ENCODE measurements around the gene SPEM3.

The SPEM3 gene

DNA sequence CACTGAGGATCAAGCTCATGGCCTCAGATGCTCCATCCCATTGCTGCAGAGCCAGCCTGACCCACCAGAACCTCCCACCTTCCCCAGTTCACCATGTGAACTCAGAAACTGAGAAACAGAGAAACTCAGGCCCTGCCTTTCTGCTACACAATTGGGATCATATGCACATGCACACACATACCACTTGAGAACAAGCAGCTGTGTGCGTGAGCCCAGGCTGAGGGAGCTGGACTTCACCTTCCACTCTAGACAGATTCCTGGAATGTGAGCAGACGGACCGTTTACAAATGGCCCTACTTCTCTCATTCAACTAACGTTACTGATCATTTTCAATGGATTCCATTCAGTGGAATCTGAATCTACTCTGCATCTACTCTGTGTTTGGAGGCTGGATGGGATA is 5.0 kb upstream of the SPEM3 start:
- no peak for DNase-seq

DNA sequence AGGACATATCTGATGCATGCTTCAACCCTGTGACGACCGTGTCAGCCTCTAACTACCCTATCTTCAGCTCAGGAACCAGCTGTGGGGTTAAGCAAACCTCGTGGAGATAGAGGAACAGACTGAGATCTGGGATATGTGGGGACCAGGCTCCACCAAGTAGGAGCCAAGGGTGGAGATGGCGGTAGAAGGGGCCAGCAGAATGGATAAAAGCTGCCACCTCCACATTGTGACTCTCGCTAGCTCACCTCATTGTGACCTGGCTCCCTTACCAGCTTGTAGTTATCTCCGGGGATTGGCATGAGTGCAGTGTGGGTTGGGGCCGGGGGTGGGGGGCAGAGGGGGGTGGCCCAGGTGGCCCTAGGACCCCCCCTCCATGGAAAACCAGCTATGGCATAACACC is 3.3 kb upstream of the SPEM3 start, which contains the start of gene SPEM2:
TSS of gene SPEM2 (plus strand) at position 301 of the 400 bp plus-strand sequence. CDS start at position 374, 73 bp downstream.
- no peak for DNase-seq

DNA sequence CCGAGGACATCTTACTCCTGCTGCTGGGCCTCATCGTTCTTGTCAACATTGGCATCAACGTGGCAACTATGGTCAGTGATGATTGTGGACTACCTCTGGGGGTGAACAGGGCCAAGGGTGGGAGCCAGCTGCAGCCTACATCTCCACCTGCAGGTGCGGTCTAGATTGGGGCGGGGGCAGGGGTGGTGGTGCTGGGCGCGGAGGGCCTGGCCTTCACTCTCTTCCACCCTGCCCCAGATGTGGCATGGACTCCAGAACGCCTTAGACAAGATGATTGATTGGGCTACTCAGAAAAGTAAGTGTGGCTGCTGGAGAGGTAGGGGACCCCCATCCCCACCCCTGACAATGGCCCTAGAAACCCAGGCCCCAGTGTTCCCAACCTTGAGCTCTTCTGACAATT is 2.9 kb upstream of the SPEM3 start:
- no peak for DNase-seq

DNA sequence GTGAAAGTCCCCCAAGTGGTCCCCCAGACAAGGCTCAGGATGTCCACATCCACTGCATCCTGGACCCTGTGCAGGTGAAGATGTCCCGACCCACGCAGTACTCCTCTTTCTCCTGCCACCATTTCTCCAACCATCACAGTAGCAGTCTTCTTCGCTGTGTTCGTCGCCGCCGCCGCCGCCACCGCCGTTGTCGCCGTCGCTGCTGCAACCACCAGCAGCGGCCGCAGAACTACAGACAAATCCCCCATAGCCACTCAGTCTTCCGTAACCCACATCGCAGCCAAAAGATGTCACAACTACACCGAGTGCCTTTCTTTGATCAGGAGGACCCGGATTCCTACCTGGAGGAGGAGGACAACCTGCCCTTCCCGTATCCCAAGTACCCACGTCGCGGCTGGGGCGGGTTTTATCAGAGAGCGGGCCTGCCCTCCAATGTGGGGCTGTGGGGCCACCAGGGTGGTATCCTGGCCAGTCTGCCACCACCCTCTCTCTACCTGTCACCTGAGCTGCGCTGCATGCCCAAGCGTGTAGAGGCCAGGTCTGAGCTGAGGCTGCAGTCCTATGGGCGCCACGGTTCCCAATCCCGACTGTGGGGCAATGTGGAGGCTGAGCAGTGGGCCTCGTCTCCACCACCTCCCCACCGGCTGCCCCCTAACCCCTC is 2.3 kb upstream of the SPEM3 start:
- DNase-seq = no peak

DNA sequence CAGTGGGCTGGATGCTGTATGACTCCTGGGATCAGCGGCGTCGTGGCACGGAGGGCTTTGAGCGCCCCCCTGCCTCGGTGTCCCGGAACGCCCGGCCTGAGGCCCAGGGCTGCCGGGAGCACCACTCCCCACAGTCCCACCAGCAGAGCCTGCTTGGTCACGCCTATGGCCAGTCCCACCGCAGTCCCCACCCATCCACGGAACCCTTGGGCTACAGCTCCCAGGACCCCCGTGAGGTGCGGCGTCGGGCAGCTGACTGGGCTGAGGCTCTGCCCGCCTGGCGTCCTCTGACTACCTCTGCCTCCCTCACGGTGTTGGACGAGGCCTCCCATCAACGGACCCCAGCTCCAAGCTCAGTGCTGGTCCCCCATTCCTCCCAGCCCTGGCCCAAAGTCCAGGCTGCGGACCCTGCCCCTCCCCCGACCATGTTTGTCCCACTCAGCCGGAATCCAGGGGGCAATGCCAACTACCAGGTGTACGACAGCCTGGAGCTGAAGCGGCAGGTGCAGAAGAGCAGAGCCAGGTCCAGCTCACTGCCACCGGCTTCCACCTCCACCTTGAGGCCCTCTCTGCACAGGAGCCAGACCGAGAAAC is 1.7 kb upstream of the SPEM3 start:
- no peak for DNase-seq

DNA sequence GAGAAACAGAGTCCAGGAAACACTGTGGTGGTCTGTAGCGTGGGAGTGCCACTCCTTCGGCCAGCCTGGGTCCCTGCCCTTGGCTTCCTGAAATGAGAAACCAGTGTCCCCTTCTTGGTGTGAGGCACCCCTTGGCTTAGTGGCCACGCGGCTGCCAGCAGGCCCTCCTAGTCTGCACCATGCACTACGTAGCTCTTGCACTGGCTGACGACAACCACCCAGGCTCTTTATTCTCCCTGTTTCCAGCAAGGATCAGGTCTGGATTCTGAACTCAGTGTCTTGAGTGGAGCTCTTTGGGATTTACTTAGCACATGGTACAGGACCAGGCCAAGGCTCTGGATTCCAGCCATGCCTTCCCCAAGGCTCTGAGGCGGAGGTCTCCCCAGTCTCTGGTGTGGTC is 1.1 kb upstream of the SPEM3 start:
- DNase-seq = no peak

DNA sequence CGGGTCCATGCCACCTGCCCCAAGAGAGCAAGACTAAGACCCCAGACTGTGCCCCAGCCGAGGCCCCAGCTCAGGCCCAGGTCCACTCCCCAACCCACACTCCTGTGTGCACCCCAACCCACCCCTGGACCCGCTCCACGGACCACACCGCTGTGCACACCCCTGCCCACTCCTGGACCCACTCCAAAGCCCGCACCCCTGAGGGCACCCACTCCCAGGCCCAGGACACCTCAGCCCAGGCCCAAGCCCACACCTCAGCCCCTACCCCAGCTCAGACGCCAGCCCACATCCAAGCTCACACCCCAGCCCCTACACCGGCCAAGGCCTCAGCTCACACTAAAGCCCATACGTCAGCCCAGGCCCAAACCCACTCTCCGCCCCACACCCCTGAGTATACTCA is 1.1 kb downstream of the SPEM3 start:
- DNase-seq = no peak

DNA sequence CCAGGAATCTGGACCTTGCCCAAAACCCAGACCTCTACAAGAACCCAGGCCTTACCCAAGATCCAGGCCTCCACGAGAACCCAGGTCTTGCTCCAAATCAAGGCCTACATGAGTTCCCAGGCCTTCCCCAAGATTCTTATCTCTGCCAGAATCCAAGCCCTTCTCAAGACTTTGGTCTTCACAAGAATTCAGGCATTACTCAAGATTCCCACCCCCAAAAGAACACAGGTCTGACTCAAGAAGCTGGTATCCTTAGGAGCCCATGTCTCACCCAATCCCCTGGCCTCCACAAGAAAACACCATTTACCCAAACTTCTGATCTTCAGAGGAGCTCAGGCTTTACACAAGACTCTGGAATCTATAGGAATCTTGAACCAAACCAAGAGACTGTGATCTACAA is 2.6 kb downstream of the SPEM3 start:
- DNase-seq = no peak

DNA sequence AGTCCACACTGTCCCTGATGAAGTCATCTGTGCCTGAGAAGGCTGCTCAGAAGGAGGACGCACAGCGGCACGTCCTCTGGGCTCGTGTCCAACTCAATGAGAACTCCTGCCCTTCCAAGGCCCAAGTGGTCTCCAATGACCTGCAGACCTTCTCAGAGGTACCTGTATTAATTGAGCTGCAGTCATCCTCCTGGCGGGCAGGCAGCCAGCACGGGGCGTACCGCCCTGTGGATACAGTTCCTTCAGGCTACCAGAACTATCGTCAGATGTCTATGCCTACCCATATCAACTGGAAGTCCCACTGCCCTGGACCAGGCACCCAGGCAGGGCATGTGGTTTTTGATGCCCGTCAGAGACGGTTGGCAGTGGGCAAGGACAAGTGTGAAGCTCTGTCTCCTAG is 3.6 kb downstream of the SPEM3 start:
- no peak for DNase-seq

DNA sequence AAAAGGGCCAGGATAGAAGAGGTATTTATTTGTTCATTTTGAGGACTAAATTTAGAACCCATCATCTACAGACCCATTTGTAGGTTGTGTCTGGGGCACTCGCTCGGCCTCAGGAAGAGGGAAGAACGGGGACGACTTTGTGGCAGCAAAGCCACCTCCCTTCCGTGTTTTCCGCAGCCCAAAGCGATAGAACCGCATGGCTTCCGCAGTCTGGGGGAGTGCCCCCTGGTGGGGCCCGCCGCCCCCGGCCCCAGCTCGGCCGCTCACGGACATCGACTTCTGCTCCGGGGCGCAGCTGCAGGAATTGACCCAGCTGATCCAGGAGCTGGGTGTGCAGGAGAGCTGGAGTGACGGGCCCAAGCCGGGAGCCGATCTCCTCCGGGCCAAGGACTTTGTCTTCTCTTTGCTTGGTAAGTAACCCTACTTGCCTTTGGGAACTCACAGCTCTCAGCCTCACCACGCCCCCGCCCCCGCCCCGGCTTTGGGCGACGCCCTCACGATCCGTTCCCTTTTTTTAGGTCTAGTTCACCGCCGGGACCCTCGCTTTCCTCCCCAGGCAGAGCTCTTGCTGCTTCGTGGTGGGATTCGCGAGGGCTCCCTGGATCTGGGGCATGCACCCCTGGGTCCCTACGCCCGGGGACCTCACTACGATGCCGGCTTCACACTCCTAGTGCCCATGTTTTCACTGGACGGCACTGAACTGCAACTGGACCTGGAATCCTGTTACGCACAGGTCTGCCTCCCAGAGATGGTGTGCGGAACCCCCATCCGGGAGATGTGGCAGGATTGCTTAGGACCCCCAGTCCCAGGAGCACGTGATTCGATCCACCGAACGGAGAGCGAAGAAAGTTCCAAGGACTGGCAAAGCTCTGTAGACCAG is 7.3 kb downstream of the SPEM3 start:
- no peak for DNase-seq

DNA sequence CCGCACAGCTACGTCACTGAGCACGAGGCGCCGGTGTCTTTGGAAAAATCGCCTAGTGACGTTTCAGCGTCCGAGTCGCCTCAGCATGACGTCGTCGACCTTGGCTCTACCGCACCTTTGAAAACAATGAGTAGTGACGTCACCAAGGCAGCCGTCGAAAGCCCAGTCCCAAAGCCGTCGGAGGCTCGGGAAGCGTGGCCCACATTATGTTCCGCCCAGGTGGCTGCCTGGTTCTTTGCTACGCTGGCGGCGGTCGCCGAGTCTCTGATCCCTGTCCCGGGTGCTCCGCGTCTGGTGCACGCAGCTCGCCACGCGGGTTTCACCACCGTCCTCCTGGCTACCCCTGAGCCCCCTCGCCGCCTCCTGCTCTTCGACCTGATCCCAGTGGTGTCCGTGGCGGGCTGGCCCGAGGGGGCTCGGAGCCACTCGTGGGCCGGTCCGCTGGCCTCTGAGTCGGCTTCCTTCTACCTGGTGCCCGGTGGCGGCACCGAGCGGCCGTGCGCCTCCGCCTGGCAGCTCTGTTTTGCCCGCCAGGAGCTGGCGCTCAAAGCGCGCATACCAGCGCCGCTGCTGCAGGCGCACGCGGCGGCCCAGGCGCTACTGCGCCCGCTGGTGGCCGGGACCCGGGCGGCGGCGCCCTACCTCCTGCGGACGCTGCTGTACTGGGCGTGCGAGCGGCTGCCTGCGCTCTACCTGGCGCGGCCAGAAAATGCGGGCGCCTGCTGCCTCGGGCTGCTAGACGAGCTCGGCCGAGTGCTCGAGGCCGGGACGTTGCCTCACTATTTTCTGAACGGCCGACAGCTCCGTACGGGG is 8.1 kb downstream of the SPEM3 start:
- no peak for DNase-seq

DNA sequence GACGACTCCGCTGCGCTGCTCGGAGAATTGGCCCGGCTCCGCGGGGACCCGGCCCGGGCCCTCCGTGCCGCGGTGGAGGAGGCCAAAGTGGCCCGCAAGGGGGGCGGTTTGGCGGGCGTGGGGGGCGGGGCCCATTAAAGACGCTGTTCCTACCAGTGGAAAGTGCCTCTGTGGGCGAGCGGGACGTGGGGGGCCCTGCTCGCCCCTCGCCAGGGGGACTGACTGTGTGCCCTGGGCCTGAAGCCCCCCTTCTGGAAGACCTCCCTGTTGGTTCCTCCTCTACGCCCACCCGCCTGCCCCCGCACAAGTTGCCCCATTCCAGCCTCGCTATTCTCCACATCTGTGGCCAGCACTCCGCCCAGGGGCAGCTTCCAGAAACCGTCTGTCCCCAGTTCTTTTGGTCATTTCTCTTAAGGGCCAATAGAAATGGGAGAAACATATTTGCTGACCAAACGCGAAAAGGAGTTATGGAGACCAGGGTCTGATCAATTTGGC is 8.8 kb downstream of the SPEM3 start:
- DNase-seq = no peak

DNA sequence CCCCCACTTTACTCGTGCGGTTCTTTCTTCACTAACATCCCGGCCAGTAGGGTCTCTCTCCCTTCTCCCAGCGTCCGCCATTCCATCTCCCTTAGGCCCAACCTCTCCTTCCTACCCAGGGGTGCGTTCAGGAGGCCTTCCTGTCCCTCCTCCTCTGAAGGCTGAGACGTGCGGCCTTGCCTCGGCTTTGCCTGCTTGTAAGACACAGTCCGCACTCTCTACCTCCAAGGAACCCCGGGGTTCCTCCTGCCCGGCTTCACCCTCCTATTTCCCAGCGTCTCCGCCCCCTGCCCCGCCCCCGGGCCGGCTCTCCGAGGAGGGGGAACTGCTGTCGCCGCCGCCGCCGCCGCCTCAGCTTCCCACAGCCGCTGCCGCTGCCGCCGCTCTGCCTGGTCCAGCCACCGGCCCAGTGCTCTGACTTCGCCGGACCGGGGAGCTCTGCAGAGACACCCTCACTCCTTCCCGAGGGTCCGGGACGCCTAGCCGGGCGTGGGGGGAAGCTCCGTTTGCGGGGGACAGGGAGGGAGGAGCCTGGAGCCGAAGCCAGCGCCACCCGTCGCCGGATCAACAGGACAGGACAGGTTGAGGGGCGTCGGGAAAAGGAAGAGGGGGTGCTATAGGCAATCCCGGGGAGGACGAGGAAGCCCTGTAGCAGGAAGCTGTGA is 9.4 kb downstream of the SPEM3 start:
- DNase-seq = no peak

DNA sequence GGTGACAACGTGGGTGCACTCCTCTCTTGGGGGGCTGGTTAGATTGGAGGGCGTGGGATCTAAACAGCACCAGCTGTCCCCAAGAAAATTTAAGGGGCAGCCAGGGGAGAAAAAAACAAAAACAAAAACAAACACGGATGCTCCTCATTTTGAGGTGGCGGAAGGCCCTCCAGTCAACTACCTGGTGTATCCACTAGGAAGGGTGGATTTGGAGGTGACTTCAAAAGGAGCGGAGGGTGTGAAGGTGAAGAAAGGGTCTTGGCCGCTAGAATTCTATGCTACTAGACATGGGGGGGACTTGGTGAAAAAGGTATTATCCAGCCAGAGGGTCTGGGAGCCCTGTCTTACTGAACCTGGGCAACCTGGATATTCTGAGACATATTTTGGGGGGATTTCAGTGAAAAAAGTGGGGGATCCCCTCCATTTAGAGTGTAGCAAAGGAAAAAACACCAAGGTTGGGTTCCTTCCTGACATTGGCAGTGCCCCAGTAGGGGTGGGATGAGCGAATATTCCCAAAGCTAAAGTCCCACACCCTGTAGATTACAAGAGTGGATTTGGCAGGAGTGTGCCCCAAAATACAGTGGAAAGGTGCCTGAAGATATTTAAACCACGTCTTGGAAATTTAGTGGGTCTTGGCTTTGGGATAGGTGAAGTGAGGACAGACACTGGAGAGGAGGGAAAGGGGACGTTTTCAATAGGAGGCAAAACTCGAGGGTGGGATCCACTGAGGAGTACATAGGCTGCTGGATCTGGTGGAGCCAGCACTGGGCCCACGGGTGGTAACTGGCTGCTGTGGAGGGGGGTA is 10.2 kb downstream of the SPEM3 start:
- DNase-seq = no peak

DNA sequence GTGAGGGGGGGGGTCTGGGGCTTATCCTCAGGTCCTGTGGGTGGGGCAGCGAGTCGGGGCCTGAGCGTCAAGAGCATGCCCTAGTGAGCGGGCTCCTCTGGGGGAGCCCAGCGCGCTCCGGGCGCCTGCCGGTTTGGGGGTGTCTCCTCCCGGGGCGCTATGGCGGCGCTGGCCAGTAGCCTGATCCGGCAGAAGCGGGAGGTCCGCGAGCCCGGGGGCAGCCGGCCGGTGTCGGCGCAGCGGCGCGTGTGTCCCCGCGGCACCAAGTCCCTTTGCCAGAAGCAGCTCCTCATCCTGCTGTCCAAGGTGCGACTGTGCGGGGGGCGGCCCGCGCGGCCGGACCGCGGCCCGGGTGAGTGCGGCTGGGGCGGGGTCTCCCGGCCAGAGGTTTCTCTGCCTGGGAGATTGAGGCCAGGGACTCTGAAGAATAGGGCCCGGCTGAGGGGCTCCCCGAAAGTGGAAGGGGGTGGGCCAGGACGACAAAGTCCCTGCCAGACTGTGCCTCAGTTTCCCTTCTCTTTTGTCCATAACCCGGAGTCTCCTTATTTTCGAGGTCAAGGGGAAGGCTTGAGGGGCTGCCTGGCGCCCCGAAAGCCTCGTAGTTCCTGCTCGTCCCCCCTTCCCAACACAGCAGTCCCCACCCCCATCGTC is 10.9 kb downstream of the SPEM3 start, which contains the start of gene FGF11:
TSS of gene FGF11 (plus strand) at position 51 of the 651 bp plus-strand sequence. CDS start at position 160, 109 bp downstream.
- no peak for DNase-seq

DNA sequence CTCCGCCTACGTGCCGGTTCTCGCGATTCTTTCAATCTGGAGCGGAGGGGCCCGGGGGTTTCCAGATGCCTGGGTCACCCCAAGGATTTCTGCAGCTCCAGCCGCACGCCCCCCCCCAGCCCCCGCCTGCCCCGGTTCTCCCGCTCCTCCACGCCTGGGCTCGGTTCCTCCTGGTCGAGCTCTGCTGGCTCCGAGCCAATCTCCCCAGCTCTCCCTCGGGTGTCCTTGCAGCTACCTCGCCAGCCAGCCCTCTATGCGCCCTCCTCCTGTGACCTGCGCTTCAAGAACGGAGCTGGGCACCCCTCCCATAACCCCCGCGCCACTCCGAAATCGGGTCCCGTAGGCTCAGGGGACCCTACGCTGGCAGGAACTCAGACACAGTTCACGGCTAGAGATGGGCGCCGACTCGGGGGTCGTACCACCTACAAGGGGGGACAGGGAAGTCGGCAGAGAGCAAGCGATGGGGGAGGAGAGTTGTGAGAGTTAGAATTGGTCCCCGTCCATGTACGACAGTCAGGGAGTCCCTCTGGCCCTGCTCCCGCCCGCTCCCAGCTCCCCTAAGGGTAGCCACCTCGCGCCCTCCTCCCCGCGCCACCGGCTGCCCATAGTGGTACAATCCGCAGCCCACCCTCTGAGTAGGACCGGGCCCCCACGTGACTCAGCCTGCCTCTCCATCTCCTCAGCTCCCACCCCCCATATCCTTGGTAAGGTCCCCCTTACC is 11.6 kb downstream of the SPEM3 start:
- no peak for DNase-seq

DNA sequence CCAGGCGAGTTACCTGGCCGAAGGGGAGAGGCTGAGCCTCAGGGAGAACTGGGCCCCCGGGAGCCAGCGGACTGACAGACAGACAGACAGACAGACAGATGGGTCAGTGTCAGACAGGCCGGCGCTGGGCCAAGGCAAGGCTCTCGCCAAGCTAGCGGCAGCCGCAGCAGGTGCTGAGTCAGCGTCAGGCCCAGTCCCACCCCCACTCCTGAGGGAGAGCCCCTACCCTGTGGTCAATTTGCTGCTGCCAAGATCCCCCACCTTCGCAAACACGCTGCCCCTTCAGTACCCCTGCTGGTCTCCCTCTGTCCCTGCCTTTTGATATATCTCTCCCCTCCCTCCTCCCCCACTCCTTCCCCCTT is 12.2 kb downstream of the SPEM3 start:
- DNase-seq = no peak

DNA sequence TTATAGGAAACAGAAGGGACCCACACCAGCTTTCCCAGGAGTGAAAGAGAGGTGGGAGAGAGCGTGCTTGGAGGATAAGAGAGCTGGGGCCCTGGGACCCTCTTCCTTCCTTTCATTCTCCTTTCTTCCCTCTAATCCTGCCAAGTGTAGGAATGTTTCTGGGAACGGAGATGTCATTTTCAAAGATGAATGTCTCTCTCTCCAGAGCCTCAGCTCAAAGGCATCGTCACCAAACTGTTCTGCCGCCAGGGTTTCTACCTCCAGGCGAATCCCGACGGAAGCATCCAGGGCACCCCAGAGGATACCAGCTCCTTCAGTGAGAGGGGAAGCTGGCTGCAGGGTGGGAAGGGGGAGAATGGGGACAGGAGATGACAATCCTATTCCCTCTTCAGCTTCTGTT is 12.6 kb downstream of the SPEM3 start:
- no peak for DNase-seq

DNA sequence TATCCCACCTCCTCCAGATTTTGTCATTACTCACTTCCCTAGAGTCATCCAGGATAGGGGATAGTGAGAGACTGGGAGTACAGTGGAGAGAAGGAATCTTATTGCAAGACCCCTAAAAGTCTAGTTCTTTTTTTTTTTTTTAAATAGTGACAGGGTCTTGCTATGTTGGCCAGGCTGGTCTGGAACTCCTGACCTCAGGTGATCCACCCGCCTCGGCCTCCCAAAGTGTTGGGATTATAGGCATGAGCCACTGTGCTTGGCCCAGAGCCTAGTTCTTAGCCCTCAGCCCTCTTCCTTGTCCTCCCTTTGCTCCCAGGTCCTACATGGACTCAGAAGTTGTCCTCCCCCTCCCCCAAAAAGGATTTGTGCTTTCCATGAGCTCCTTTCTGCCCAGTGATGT is 13.5 kb downstream of the SPEM3 start:
- DNase-seq = no peak
